Activated B cell treated with CpG ODN at 0.5 μM for 24 hours (primary cell): ENCODE results near the gene HAUS8. TPM values are rescaled to one million over a fixed set of nuclear protein-coding genes. Genes with fewer than 3 reads are reported as not detected.
A peak's percentile ranks its signal among the peaks of the same experiment; 100 is the strongest.

Experiments
- ATAC-seq: fragments of 200-7000 bp; cut with Tn5 transposase; one replicate; pipeline ENCODE4 v1.10.0; 2021; ENCODE audit warnings: low read depth, mild to moderate bottlenecking, moderate library complexity
- CTCF ChIA-PET: fragments of 350-600 bp; sonication (Branson Sonifier 250); formaldehyde crosslinking; loops from one replicate; lab custom pipeline; 2021; ENCODE audit warnings: antibody characterized with exemption; lab: Charles Lee
- POLR2A ChIA-PET: fragments of 350-600 bp; sonication (Branson Sonifier 250); formaldehyde crosslinking; loops from one replicate; lab custom pipeline; 2021; ENCODE audit warnings: antibody characterized with exemption; lab: Charles Lee
- DNase-seq: peaks from one replicate; pipeline ENCODE4 v3.0.0; 2022
- H3K27ac Mint-ChIP-seq: one replicate; pipeline ENCODE4 v1.8.0; 2020; ENCODE audit warnings: mixed read lengths
- H3K27me3 Mint-ChIP-seq: one replicate; pipeline ENCODE4 v1.8.0; 2021; ENCODE audit warnings: mixed read lengths
- H3K36me3 Mint-ChIP-seq: one replicate; pipeline ENCODE4 v1.8.0; 2021; ENCODE audit warnings: low read depth, mixed read lengths
- H3K4me1 Mint-ChIP-seq: one replicate; pipeline ENCODE4 v1.8.0; 2021; ENCODE audit warnings: mixed read lengths
- H3K4me3 Mint-ChIP-seq: one replicate; pipeline ENCODE4 v1.8.0; 2020; ENCODE audit warnings: mild to moderate bottlenecking, mixed read lengths
- H3K9me3 Mint-ChIP-seq: one replicate; pipeline ENCODE4 v1.8.0; 2020; ENCODE audit warnings: mixed read lengths
- intact Hi-C: fragments of 100-400 bp; cut with micrococcal nuclease; formaldehyde crosslinking; loops from one replicate; pipeline ENCODE4 v1.15.1; 2024
- total RNA-seq: library from RNA; stranded (reverse); gene quantifications from 2 replicates; pipeline ENCODE4 v1.2.3, GENCODE V29; 2022
- TF ChIP-seq, protein P1 (sequence below): fragments of 200-600 bp; IDR thresholded peaks from one replicate; pipeline ENCODE4 v1.8.0; 2022; ENCODE audit warnings: antibody characterized with exemption, mild to moderate bottlenecking

HAUS8 gene
- total RNA-seq, 1 donor from 2014 or later, result 15.8 TPM

DNA sequence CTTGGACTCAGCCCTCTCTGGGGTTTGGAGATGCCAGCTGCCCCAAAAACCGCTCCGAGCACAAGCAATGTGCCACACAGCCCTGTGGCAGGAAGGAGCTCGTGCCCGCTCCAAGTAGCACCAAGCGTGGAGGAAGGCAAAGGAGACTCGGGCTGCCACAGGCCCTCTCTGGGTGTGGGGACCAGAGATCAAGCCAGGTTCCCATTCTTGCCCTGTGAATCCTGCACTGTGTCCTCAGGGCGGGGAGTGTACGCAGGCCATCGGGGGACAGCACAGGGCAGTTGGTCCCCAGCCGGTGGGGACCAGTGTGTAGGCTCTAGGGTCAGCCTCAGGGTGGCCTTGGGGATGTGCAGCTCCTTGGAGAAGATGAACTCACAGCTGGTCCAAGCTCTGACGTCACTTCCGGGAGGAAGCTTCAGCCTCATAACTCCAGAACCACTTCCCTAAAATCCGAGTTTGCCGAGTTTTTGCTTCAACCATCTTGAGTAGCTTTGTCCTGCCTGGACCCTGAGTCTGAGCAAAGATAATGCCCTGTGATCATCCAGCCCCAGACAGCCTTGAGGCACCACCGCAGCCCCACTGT lies 39.3 kb downstream of the HAUS8 start:
- Mint-ChIP-seq H3K36me3 (no peaks in the 10 kb centered on the region), H3K27me3 (peaks cover 17% of the 10 kb centered on the region), H3K4me1 (no peaks in the 10 kb centered on the region), H3K9me3 (no peaks in the 10 kb centered on the region), H3K27ac (no peak overlapping the region), H3K4me3 (no peak overlapping the region)
- DNase-seq (no peak), ATAC-seq (no peak)
- TF ChIP-seq, protein P1, sequence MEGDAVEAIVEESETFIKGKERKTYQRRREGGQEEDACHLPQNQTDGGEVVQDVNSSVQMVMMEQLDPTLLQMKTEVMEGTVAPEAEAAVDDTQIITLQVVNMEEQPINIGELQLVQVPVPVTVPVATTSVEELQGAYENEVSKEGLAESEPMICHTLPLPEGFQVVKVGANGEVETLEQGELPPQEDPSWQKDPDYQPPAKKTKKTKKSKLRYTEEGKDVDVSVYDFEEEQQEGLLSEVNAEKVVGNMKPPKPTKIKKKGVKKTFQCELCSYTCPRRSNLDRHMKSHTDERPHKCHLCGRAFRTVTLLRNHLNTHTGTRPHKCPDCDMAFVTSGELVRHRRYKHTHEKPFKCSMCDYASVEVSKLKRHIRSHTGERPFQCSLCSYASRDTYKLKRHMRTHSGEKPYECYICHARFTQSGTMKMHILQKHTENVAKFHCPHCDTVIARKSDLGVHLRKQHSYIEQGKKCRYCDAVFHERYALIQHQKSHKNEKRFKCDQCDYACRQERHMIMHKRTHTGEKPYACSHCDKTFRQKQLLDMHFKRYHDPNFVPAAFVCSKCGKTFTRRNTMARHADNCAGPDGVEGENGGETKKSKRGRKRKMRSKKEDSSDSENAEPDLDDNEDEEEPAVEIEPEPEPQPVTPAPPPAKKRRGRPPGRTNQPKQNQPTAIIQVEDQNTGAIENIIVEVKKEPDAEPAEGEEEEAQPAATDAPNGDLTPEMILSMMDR, result no peak
- POLR2A ChIA-PET, result no interaction called here
- intact Hi-C loops, result no loop called here
- CTCF ChIA-PET, result no interaction called here

DNA sequence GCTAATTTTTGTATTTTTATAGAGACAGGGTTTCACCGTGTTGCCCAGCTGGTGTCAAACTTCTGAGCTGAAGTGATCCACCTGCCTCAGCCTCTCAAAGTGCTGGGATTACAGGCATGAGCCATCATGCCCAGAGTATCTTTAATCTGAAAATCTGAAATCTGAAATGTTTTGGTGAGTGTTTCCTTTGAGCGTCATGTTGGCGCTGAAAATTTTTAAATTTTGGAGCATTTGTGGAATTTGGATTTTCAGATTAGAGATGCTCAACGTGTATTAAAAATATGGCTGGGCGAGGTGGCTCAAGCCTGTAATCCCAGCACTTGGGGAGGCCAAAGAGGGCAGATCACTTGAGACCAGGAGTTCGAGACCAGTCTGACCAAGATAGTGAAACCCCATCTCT lies 43.5 kb downstream of the HAUS8 start:
- H3K9me3 Mint-ChIP-seq, result no peaks in the 10 kb centered on the region
- ChIA-PET CTCF (no interaction called here), POLR2A (interaction anchor here (0.6 kb wide), 1 partner anchor 97 kb away, joined by 4 read pairs; no protein-coding TSS in a partner anchor)
- ATAC-seq, result no peak
- peaks cover 3% of the 10 kb centered on the region for H3K4me1 Mint-ChIP-seq
- DNase-seq, result no peak
- peaks cover 40% of the 10 kb centered on the region for H3K27me3 Mint-ChIP-seq
- intact Hi-C loops, result no loop called here
- H3K27ac Mint-ChIP-seq, result no peak overlapping the region
- H3K4me3 Mint-ChIP-seq, result no peak overlapping the region
- TF ChIP-seq, protein P1, result no peak
- no peaks in the 10 kb centered on the region for H3K36me3 Mint-ChIP-seq

DNA sequence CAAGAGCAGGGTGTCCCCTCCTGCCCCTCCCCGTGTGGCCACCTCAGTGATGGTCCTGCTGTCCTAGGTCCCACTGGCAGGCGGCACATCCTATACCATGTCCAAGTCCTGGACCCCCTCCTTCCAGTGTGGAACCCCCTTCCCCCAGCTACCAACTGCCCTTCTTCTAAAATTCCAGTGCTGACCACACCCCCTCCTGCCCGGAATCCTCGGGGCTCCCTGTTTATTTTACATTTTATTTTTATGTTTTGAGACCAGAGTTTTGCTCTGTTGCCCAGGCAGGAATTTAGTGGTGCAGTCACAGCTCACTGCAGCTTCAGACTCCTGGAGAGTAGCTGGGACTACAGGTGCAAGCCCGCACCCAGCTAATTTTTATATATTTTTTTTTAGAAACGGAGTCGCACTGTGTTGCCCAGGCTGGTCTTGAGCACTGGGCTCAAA lies 47.7 kb downstream of the HAUS8 start:
- Mint-ChIP-seq H3K36me3 (peaks cover 5% of the 10 kb centered on the region), H3K4me3 (peak overlapping the region; percentile 67), H3K4me1 (peaks cover 11% of the 10 kb centered on the region), H3K9me3 (peaks cover 16% of the 10 kb centered on the region), H3K27me3 (peaks cover 49% of the 10 kb centered on the region), H3K27ac (no peak overlapping the region)
- TF ChIP-seq, protein P1, result no peak
- CTCF ChIA-PET, result no interaction called here
- POLR2A ChIA-PET, result interaction anchor here (0.6 kb wide), 1 partner anchor 1397 kb away, joined by 3 read pairs; no protein-coding TSS in a partner anchor
- no peak for DNase-seq
- ATAC-seq, result no peak
- intact Hi-C loops, result no loop called here

DNA sequence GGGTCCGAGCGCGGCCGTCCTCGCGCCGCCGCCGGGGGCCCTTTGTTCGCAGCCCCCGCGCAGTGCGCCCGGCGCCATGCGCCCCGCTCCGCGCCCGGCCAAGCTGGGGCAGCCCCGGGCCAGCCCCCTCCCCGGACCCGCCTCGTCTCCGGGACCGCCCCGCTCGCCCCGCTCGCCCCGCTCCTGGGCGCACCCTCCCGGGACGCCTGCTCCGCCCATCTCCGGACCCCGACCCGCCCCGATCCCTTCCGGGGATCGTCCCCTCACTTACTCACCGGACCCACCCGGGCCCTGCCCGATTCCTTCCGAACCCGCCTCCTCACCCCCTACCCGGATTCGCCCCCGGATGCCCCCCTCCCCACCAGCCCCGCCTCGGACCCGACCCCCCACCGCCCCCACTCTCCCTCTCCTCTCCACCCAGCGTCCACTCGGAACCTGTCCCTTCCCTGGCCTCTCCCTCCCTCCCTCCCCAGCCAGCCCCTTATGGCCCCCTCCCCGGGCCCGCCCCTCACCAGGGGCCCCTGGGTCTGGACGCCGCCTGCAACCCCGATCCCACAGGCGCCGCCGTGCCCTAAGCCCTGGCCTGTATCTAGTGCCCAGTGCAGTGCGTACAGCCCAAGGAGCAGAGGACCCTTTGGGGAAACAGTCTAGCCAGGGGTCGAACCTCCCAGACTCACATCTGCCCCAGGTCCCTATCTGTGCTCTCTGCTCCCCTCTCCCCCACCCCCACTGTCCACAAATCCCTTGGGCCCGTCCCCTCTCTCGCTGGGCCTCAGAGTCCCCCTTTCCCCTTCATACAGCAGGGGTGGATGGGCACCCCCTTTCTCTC lies 48.3 kb downstream of the HAUS8 start, which contains the start of gene CPAMD8:
Gene CPAMD8 (minus strand): TSS at position 105 of the 829 bp plus-strand sequence. CDS start 168 bp downstream, outside the sequence.
- CTCF ChIA-PET, result no interaction called here
- peak; percentile 34 for ATAC-seq
- no peak within 1 kb of the TSS for H3K27ac Mint-ChIP-seq
- intact Hi-C loops, result no loop called here
- peaks cover 16% of the 10 kb centered on the region for H3K9me3 Mint-ChIP-seq
- TF ChIP-seq, protein P1, result no peak
- peaks cover 45% of the 10 kb centered on the region for H3K27me3 Mint-ChIP-seq
- POLR2A ChIA-PET, result no interaction called here
- peaks cover 5% of the 10 kb centered on the region for H3K36me3 Mint-ChIP-seq
- DNase-seq, result no peak
- H3K4me1 Mint-ChIP-seq, result peaks cover 14% of the 10 kb centered on the region
- peak within 1 kb of the TSS; percentile 84 for H3K4me3 Mint-ChIP-seq
